Peyer's patch (tissue), 4 donors: ENCODE data around the gene SOD1. TPM values are rescaled to one million over a fixed set of nuclear protein-coding genes. Genes with fewer than 3 reads are reported as not detected.
"Not testable (repeated sequence)": the region's sequence is repeated elsewhere in the genome, so short reads cannot be mapped to it uniquely, and the experiment has no call there.

Source experiments
- DNase-seq, 3 donors: peaks; one replicate each; pipeline ENCODE4 v3.0.0-alpha.2; 2017 to 2019
- H3K27ac ChIP-seq, 4 donors: fragments of 200-600 bp; sonication (generic); one replicate each; pipeline ENCODE4 v1.5.1; 2016 to 2019
- H3K27me3 ChIP-seq, 2 donors: fragments of 200-600 bp; sonication (generic); one replicate each; pipeline ENCODE4 v1.5.1; 2019
- H3K36me3 ChIP-seq, 3 donors: fragments of 200-600 bp; sonication (generic); one replicate each; pipeline ENCODE4 v1.5.1; 2016 to 2019
- H3K4me1 ChIP-seq, 4 donors: fragments of 200-600 bp; sonication (generic); one replicate each; pipeline ENCODE4 v1.5.1; 2016 to 2019
- H3K4me3 ChIP-seq, 4 donors: fragments of 200-600 bp; sonication (generic); 1 replicate in 3 of 4; 2 replicates in 1 of 4; pipeline ENCODE4 v1.5.1; 2016 to 2019; ENCODE audit warnings: mild to moderate bottlenecking in 1 of 4
- H3K9me3 ChIP-seq, 4 donors: fragments of 200-600 bp; sonication (generic); one replicate each; pipeline ENCODE4 v1.5.1; 2016 to 2019; ENCODE audit warnings: mild to moderate bottlenecking in 1 of 4
- CTCF ChIP-seq, 6 experiments: fragments of 450-650 bp in 4 of 6; fragments of 200-600 bp in 2 of 6; sonication (generic) in 1 of 6; IDR thresholded peaks; one replicate each; pipeline ENCODE4 v1.5.1; 2017 to 2019; ENCODE audit warnings: antibody characterized with exemption in 6 of 6, mild to moderate bottlenecking in 3 of 6, moderate library complexity in 1 of 6
- POLR2A ChIP-seq, 2 donors: fragments of 450-650 bp; IDR thresholded peaks; one replicate each; pipeline ENCODE4 v1.5.1; 2017; ENCODE audit warnings: antibody characterized with exemption in 2 of 2, mild to moderate bottlenecking in 2 of 2, moderate library complexity in 2 of 2
- total RNA-seq, 4 donors: library from RNA; depleted of rRNA; stranded (reverse); fragments of >200 nt; gene quantifications; one replicate each; pipeline ENCODE4 v1.1.0, GENCODE V29; 2016

The SOD1 gene
- total RNA-seq, 4 donors from 2014 or later, result 102 to 304 (median 219) TPM

GRCh38 chr21:31634993-31635392 is 24.5 kb upstream of the SOD1 start:
- no peaks in the 10 kb centered on the region for H3K9me3 ChIP-seq
- H3K27ac ChIP-seq, result no peak overlapping the region
- no peaks in the 10 kb centered on the region for H3K27me3 ChIP-seq
- no peaks in the 10 kb centered on the region for H3K36me3 ChIP-seq
- no peak for DNase-seq
- H3K4me3 ChIP-seq, result no peak overlapping the region
- no peaks in the 10 kb centered on the region for H3K4me1 ChIP-seq
- TF ChIP-seq POLR2A (IDR thresholded peaks at IDR 0.05) (no peak), CTCF (IDR thresholded peaks at IDR 0.05) (no peak)

- no peak for DNase-seq
- Histone ChIP-seq H3K4me1 (no peaks in the 10 kb centered on the region), H3K27me3 (no peaks in the 10 kb centered on the region), H3K9me3 (no peaks in the 10 kb centered on the region), H3K27ac (no peak overlapping the region), H3K4me3 (no peak overlapping the region), H3K36me3 (no peaks in the 10 kb centered on the region)
- TF ChIP-seq POLR2A (IDR thresholded peaks at IDR 0.05) (no peak), CTCF (IDR thresholded peaks at IDR 0.05) (no peak)
These were observed 22.6 kb upstream of the SOD1 start for GRCh38 chr21:31636874-31637273.

- TF ChIP-seq CTCF (IDR thresholded peaks at IDR 0.05) (no peak), POLR2A (IDR thresholded peaks at IDR 0.05) (no peak)
- Histone ChIP-seq H3K27ac (no peak overlapping the region), H3K4me1 (peaks cover 0 to 8% (median 0%) of the 10 kb centered on the region in 4 donors), H3K36me3 (no peaks in the 10 kb centered on the region), H3K9me3 (no peaks in the 10 kb centered on the region), H3K4me3 (no peak overlapping the region), H3K27me3 (no peaks in the 10 kb centered on the region)
- no peak for DNase-seq
These were observed 18.0 kb upstream of the SOD1 start for GRCh38 chr21:31641416-31641922.

GRCh38 chr21:31644643-31645042 is 14.8 kb upstream of the SOD1 start:
- no peak for DNase-seq
- H3K4me3 ChIP-seq, result peak overlapping the region in 1 of 4 donors; percentile 7
- peaks cover 0 to 8% (median 0%) of the 10 kb centered on the region in 4 donors for H3K4me1 ChIP-seq
- no peaks in the 10 kb centered on the region for H3K36me3 ChIP-seq
- no peaks in the 10 kb centered on the region for H3K27me3 ChIP-seq
- TF ChIP-seq CTCF (IDR thresholded peaks at IDR 0.05), result no peak
- TF ChIP-seq POLR2A (IDR thresholded peaks at IDR 0.05), result no peak
- H3K9me3 ChIP-seq, result no peaks in the 10 kb centered on the region
- peak overlapping the region in 2 of 4 donors; percentile 50 to 71 for H3K27ac ChIP-seq

GRCh38 chr21:31647650-31648049 is 11.8 kb upstream of the SOD1 start:
- DNase-seq, result no peak
- no peak for TF ChIP-seq CTCF (IDR thresholded peaks at IDR 0.05)
- no peak for TF ChIP-seq POLR2A (IDR thresholded peaks at IDR 0.05)
- no peaks in the 10 kb centered on the region for H3K27me3 ChIP-seq
- no peaks in the 10 kb centered on the region for H3K36me3 ChIP-seq
- H3K9me3 ChIP-seq, result no peaks in the 10 kb centered on the region
- H3K4me3 ChIP-seq, result no peak overlapping the region
- H3K27ac ChIP-seq, result no peak overlapping the region
- H3K4me1 ChIP-seq, result peaks cover 0 to 8% (median 0%) of the 10 kb centered on the region in 4 donors

- TF ChIP-seq POLR2A (IDR thresholded peaks at IDR 0.05) (no peak), CTCF (IDR thresholded peaks at IDR 0.05) (no peak)
- Histone ChIP-seq H3K9me3 (no peaks in the 10 kb centered on the region), H3K4me1 (no peaks in the 10 kb centered on the region), H3K27ac (no peak overlapping the region), H3K27me3 (no peaks in the 10 kb centered on the region), H3K4me3 (no peak overlapping the region), H3K36me3 (no peaks in the 10 kb centered on the region)
- DNase-seq, result no peak
These were observed 8.6 kb upstream of the SOD1 start for GRCh38 chr21:31650930-31651329.

GRCh38 chr21:31651491-31651890 is 8.0 kb upstream of the SOD1 start:
- H3K4me3 ChIP-seq, H3K9me3 ChIP-seq, H3K36me3 ChIP-seq, DNase-seq, H3K27ac ChIP-seq, H3K4me1 ChIP-seq, H3K27me3 ChIP-seq: not testable (repeated sequence)
